Measurements from ENCODE around the gene C17orf107. TPM values are rescaled to one million over a fixed set of nuclear protein-coding genes. Genes with fewer than 3 reads are reported as not detected.
"Not testable (repeated sequence)": the region's sequence is repeated elsewhere in the genome, so short reads cannot be mapped to it uniquely, and the experiment has no call there.

C17orf107 gene
- polyA plus RNA-seq, 3 donors, result 1.2 to 1.4 (median 1.2) TPM

DNA sequence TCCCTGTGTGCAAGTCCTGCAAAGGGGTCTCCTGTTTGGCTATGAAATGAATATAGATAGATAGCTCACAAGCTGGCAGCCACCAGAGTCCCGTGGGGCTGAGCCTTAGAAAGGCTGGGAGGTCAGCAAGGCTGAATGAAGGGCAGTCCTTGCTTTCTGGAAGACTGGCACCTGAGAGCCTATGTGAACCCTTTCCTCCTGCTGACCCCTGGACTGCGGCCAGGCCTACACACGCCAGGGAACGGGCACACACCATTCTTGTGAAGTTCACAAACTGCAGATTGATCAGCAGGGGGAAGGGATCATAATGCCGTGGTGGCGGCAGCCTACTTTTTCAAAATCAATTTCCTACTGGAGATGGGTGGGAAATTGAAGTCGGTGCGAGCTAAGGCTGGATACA, 985 bp upstream of the C17orf107 start:
- no peak for DNase-seq (ENCODE audit: low read depth in 3 of 3, low spot score in 2 of 3)

DNA sequence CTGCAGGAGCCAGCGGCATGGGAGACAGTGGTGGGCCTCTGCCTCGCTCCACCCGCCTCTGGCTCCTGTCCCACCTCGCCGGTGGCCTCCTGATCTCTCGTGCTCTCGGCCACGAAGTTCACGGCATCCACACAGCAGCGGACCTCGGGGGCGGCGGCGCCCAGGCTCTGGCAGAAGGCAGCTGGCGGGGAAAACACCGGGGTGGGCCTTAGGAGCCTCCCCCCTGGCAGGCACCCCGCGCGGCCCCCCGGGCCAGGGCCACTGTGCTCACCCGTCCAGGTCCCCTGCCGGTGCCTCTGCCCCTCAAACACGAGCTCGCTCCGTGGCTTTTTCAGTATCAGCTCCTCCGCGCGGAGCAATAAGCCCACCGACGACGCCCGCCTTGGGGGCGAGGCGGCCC, 409 bp upstream of the C17orf107 start:
- DNase-seq (ENCODE audit: low read depth in 3 of 3, low spot score in 2 of 3), result no peak

DNA sequence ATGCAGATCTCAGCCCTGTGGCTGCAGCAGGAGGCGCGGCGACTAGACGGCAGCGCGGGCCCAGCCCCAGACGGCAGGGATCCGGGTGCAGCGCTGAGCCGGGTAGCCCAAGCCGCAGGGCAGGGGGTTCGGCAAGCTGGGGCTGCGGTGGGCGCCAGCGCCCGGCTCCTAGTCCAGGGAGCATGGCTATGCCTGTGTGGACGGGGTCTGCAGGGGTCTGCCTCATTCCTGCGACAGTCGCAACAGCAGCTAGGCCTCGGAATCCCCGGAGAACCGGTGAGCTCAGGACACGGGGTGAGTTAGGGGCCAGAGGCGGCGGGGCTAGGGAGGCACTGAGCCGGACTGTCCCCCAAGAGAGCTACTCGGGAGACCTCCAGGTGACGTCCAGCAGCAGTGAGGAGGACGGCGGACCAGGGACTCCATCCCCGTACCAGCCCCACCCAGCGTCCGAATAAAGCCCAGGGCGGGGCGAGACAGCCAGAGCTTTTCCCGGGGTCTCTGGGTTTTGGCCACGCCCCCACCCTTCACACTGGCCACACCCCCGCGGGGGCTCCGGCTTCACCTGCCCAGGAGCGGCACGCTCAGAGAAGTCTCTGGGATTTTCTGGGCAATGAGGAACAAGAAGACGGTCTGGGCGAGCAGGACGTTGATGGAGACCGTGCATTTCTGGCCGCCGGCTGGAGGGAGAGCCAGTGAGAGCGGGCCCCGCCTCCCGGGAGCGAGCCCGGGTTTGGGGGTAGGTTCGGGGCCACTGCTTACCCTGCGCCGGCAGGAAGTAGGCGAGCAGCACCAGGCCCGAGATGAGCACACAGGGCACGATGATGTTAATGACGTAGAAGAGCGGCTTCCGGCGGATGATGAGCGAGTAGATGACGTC, 1.1 kb downstream of the C17orf107 start:
- no peak for DNase-seq (ENCODE audit: low read depth in 3 of 3, low spot score in 2 of 3)

DNA sequence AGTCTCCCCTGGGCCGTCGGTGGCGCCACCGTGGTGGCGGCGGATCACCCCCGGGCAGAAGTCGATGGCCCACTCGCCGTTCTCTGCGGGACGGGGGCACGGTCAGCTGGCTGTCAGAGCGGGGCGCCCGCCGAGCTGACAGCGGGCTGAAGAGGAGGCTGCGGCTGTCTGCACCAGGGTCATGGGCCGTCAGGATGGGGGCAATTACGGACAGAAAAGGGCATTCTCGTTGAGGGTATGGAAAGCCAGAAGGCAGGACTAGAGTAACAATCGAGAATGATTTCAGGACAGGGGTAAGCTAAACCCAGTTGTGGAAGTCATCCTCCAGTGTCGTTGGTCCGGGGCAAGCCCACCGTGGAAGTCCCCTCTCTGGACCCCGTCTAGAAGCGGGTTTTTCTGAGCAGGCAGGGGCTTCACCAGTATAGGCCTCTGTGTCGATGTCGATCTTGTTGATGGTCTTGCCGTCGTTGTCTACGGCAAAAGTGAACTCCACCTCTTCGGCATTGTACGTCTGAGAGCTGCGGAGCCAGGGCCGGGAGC, 1.8 kb downstream of the C17orf107 start:
- DNase-seq (ENCODE audit: low read depth in 3 of 3, low spot score in 2 of 3), result no peak

GRCh38 chr17:4901648-4902344, 2.5 kb downstream of the C17orf107 start:
- no peak for DNase-seq (ENCODE audit: low read depth in 3 of 3, low spot score in 2 of 3)

- DNase-seq (ENCODE audit: low read depth in 3 of 3, low spot score in 2 of 3), result no peak
Observed at GRCh38 chr17:4902540-4902939, 3.2 kb downstream of the C17orf107 start.

GRCh38 chr17:4903051-4903818, 3.9 kb downstream of the C17orf107 start, which contains the start of gene CHRNE:
Gene CHRNE (minus strand): TSS chr17:4903098. CDS start chr17:4903063, 35 bp downstream.
- DNase-seq (ENCODE audit: low read depth in 3 of 3, low spot score in 2 of 3), result peak in 2 of 3 donors; percentile 74 to 77

DNA sequence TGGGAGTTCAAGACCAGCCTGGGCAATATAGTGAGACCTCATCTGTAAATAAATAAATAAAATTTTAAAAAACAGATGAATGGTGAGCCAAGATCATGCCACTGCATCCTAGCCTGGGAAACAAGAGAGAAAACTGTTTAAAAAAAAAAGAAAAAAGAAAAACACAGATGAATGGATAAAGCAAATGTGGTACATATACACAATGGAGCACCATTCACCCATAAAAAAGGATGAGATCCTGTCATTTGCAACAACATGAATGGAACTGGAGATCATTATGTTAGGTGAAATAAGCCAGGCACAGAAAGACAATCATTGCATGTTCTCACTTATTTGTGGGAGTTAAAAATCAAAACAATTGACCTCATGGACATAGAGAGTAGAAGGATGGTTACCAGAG, 7.3 kb downstream of the C17orf107 start:
- not testable (repeated sequence) for DNase-seq (ENCODE audit: low read depth in 3 of 3, low spot score in 2 of 3)

DNA sequence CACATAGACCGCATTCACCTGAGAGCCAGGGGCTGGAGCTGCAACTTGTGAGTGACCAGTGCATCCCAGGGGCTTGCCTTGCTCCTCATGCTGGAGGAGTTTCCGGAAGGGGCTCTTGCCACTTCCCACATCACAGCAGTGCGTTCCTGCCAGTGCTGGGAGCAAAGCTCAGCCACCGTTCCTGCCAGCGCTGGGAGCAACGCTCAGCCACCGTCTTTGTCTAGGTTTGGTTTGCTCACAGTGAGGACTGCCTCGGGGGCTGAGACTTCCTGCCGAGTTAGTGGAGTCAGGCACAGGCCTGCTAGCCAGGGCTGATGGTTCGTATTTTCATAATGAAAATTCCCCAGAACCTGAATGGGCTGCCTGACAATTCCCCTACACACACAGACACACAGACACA, 9.0 kb downstream of the C17orf107 start:
- DNase-seq (ENCODE audit: low read depth in 3 of 3, low spot score in 2 of 3), result no peak

DNA sequence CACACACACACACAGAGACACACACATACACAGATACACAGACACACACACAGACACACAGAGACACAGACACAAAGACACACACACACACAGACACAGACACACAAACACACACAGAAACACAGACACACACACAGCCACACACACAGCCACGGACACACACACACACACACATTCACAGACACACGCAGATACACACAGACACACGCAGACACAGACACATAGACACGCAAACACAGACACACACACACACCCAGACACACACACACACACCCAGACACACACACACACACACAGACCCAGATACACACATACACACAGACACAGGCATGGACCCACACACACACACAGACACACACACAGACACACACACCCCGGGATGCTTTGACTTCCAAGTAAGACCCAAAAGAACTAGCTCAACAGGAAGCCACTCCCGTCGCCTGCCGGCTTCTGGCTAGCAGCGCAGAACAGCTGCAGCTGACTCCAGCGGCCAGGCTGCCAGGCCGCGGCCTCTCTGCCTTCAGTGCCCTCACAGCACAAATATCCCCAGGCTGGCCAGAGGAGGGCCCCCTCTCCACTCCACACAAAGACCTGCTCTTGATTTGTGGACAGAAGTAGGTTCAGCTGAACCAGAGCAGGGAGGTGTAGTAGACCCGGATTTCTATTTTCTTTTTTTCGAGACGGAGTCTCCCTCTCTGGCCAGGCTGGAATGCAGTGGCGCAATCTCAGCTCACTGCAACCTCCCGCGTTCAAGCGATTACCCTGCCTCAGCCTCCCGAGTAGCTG, 9.6 kb downstream of the C17orf107 start:
- DNase-seq (ENCODE audit: low read depth in 3 of 3, low spot score in 2 of 3), result peak in 2 of 3 donors; percentile 69 to 78

GRCh38 chr17:4913994-4914393, 14.7 kb downstream of the C17orf107 start:
- DNase-seq (ENCODE audit: low read depth in 3 of 3, low spot score in 2 of 3), result no peak

GRCh38 chr17:4914551-4914950, 15.2 kb downstream of the C17orf107 start:
- DNase-seq (ENCODE audit: low read depth in 3 of 3, low spot score in 2 of 3), result not testable (repeated sequence)

- DNase-seq (ENCODE audit: low read depth in 3 of 3, low spot score in 2 of 3), result no peak
Observed at GRCh38 chr17:4919511-4920047, 20.2 kb downstream of the C17orf107 start.

DNA sequence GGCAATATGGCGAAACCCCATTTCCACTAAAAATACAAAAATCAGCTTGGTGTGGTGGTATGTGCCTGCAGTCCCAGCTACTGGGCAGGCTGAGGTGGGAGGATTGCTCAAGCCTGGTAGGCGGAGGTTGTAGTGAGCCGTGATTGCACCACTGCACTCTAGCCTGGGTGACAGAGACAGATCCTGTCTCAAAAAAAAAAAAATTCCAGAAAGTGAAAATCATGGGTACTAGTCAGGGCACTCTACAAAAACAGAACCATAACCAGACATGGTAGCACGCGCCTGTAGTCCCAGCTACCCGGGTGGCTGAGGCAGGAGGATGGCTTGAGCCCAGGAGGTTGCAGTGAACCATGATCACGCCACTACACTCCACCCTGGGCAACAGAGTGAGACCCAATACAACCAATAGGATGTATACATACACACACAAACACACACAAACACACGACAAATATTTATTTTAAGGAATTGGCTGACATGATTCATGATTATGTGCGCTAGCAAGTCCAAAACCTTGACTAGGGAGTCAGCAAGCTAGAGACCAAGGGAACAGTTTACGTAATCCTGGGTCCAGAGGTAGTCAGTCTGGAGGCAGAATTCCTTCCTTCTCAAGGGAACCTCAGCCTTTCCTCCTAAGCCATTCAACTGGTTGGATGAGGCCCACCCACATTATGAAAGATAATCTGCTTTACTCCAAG, 21.2 kb downstream of the C17orf107 start:
- DNase-seq (ENCODE audit: low read depth in 3 of 3, low spot score in 2 of 3), result no peak

DNA sequence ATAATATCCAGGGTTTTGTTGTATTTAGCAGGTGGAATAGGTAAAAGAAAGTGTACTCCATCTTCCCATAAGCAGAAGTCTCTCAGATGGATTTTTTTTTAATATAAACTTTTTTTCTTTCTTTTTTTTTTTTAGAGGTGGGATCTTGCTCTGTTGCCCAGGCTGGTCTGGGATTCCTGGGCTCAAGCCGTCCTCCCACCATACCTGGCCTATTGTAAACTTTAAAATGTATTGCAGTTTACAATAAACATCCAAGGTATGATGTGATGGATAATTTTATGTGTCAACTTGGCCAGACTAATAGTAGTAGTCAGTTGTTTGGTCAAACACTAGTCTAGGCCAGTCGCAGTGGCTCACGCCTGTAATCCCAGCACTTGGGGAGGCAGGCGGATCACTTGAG, 22.0 kb downstream of the C17orf107 start:
- no peak for DNase-seq (ENCODE audit: low read depth in 3 of 3, low spot score in 2 of 3)

DNA sequence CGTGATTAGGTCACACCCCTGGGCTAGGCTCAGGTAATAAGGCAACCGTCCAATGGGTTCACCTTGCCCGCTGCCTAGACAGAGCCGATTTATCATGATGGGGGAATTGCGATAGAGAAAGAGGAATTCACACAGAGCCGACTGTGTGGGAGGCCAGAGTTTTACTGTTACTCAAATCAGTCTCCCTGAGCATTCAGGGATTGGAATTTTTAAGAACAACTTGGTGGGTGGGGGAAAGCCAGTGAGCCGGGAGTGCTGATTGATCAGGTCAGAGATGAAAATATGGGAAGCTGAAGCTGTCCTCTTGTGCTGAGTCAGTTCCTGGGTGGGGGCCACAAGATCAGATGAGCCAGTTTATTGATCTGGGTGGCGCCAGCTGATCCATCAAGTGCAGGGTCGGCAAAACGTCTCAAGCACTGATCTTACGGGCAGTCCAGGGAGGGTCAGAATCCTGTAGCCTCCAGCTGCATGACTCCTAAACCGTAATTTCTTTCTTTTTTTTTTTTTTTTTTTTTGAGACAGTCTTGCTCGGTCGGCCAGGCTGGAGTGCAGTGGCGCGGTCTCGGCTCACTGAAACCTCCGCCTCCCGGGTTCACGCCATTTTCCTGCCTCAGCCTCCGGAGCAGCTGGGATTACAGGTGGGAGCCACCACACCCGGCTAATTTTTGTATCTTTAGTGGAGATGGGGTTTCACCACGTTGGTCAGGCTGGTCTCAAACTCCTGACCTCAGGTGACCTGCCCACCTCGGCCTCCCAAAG, 27.4 kb downstream of the C17orf107 start:
- DNase-seq (ENCODE audit: low read depth in 3 of 3, low spot score in 2 of 3), result not testable (repeated sequence)

- DNase-seq (ENCODE audit: low read depth in 3 of 3, low spot score in 2 of 3), result no peak
Observed at GRCh38 chr17:4928881-4929280, 29.5 kb downstream of the C17orf107 start.

GRCh38 chr17:4931963-4932362, 32.6 kb downstream of the C17orf107 start, which contains the start of gene GP1BA:
Gene GP1BA (plus strand): TSS chr17:4932277. CDS start chr17:4932605, 328 bp downstream.
- DNase-seq (ENCODE audit: low read depth in 3 of 3, low spot score in 2 of 3), result no peak
